ENCODE measurements around the gene RAP1GAP. TPM values are rescaled to one million over a fixed set of nuclear protein-coding genes. Genes with fewer than 3 reads are reported as not detected.

The RAP1GAP gene
- total RNA-seq, 1 experiment from 2014 or later: 13.4 TPM

DNA sequence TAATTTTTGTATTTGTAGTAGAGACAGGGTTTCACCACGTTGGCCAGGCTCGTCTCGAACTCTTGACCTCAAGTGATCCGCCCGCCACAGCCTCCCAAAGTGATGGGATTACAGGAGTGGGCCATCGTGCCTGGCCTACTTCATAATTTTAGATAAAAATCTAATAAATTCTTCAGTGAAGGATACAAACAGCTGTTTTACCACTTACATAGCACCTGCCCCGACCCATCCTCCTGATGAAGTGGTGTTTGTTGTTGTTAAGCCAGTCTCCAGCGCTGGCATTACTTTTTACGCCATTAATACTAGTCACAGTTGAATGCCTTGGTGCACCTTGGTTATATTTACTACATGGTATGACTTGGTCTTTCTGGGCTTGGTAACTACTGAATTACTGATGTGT lies 12.3 kb upstream of the RAP1GAP start:
- Histone ChIP-seq H3K4me3 (replicated peaks in 1 of 2; ENCODE audit: low read depth in 1 of 2, low read length in 2 of 2) (no peak overlapping the region), H4K20me1 (ENCODE audit: insufficient read depth) (peaks cover 3% of the 10 kb centered on the region; the same call in 1 of the 2 replicates), H3K4me1 (ENCODE audit: control insufficient read depth in 1 of 2, insufficient read depth in 2 of 2, low read length in 2 of 2) (no peaks in the 10 kb centered on the region), H3K27ac (ENCODE audit: low read depth, low read length) (no peak overlapping the region), H2AFZ (ENCODE audit: low read depth, low read length, poor library complexity, severe bottlenecking) (no peak overlapping the region), H3K9me2 (ENCODE audit: insufficient read depth) (no peaks in the 10 kb centered on the region), H3K36me3 (ENCODE audit: control insufficient read depth in 1 of 2, insufficient read depth in 2 of 2, low read length in 2 of 2) (peaks cover 3 to 6% of the 10 kb centered on the region in 2 experiments; a peak in 2 of 4 replicates), H3K79me2 (ENCODE audit: insufficient read depth, low read length) (no peaks in the 10 kb centered on the region), H3K27me3 (ENCODE audit: insufficient read depth, low read length) (no peaks in the 10 kb centered on the region), H3K4me2 (ENCODE audit: low read length) (no peak overlapping the region), H3K9ac (ENCODE audit: low read length) (no peak overlapping the region), H3K9me3 (ENCODE audit: control insufficient read depth in 1 of 2, insufficient read depth in 1 of 2, low read depth in 1 of 2, low read length in 2 of 2) (no peaks in the 10 kb centered on the region)
- BruUV-seq (replicated peaks): no TSS peak
- no peak for DNase-seq (ENCODE audit: low read depth, low spot score)
- ChIA-PET POLR2A (no interaction called here), RAD21 (ENCODE audit: low non-redundant PET in 1 of 2, low total read pairs in 2 of 2, uncharacterized antibody in 2 of 2, unreplicated experiment in 2 of 2) (no interaction called here), CTCF (no interaction called here)
- intact Hi-C loops (cut with micrococcal nuclease): no loop called here
- ATAC-seq: no peak
- TF ChIP-seq YY1 (IDR thresholded peaks at IDR 0.05; ENCODE audit: extremely low read depth, insufficient replicate concordance, low read depth, low read length) (no peak), RAD21 (IDR thresholded peaks at IDR 0.05; ENCODE audit: low read depth) (no peak), EGR1 (IDR thresholded peaks at IDR 0.05; ENCODE audit: low read depth) (no peak), POLR2AphosphoS5 (IDR thresholded peaks at IDR 0.05; ENCODE audit: low read depth, low read length) (no peak), SP1 (IDR thresholded peaks at IDR 0.05; ENCODE audit: low read depth) (no peak), POLR2A (IDR thresholded peaks at IDR 0.05; ENCODE audit: borderline replicate concordance, extremely low read depth, insufficient read depth, insufficient read length) (no peak), CBX3 (IDR thresholded peaks at IDR 0.05; ENCODE audit: low read depth) (no peak), ELF1 (IDR thresholded peaks at IDR 0.05; ENCODE audit: borderline replicate concordance, low read depth) (no peak), SRF (IDR thresholded peaks at IDR 0.05; ENCODE audit: low read depth) (no peak), JUND (IDR thresholded peaks at IDR 0.05) (no peak), TCF7L2 (IDR thresholded peaks at IDR 0.05; ENCODE audit: borderline replicate concordance, extremely low read depth, insufficient read depth, insufficient read length) (no peak), EZH2phosphoT487 (IDR thresholded peaks at IDR 0.05; ENCODE audit: borderline replicate concordance) (no peak), CEBPB (IDR thresholded peaks at IDR 0.05; ENCODE audit: low read depth) (no peak), ZNF274 (IDR thresholded peaks at IDR 0.05; ENCODE audit: low read depth, low read length) (no peak)
- TF ChIP-seq, protein P1, sequence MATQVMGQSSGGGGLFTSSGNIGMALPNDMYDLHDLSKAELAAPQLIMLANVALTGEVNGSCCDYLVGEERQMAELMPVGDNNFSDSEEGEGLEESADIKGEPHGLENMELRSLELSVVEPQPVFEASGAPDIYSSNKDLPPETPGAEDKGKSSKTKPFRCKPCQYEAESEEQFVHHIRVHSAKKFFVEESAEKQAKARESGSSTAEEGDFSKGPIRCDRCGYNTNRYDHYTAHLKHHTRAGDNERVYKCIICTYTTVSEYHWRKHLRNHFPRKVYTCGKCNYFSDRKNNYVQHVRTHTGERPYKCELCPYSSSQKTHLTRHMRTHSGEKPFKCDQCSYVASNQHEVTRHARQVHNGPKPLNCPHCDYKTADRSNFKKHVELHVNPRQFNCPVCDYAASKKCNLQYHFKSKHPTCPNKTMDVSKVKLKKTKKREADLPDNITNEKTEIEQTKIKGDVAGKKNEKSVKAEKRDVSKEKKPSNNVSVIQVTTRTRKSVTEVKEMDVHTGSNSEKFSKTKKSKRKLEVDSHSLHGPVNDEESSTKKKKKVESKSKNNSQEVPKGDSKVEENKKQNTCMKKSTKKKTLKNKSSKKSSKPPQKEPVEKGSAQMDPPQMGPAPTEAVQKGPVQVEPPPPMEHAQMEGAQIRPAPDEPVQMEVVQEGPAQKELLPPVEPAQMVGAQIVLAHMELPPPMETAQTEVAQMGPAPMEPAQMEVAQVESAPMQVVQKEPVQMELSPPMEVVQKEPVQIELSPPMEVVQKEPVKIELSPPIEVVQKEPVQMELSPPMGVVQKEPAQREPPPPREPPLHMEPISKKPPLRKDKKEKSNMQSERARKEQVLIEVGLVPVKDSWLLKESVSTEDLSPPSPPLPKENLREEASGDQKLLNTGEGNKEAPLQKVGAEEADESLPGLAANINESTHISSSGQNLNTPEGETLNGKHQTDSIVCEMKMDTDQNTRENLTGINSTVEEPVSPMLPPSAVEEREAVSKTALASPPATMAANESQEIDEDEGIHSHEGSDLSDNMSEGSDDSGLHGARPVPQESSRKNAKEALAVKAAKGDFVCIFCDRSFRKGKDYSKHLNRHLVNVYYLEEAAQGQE (IDR thresholded peaks at IDR 0.05; ENCODE audit: low read depth): no peak
- TF ChIP-seq, protein P2, sequence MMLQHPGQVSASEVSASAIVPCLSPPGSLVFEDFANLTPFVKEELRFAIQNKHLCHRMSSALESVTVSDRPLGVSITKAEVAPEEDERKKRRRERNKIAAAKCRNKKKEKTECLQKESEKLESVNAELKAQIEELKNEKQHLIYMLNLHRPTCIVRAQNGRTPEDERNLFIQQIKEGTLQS (IDR thresholded peaks at IDR 0.05): no peak
- TF ChIP-seq, protein P3, sequence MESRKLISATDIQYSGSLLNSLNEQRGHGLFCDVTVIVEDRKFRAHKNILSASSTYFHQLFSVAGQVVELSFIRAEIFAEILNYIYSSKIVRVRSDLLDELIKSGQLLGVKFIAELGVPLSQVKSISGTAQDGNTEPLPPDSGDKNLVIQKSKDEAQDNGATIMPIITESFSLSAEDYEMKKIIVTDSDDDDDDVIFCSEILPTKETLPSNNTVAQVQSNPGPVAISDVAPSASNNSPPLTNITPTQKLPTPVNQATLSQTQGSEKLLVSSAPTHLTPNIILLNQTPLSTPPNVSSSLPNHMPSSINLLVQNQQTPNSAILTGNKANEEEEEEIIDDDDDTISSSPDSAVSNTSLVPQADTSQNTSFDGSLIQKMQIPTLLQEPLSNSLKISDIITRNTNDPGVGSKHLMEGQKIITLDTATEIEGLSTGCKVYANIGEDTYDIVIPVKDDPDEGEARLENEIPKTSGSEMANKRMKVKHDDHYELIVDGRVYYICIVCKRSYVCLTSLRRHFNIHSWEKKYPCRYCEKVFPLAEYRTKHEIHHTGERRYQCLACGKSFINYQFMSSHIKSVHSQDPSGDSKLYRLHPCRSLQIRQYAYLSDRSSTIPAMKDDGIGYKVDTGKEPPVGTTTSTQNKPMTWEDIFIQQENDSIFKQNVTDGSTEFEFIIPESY (IDR thresholded peaks at IDR 0.05; ENCODE audit: extremely low read depth, insufficient replicate concordance, low read length): no peak
- TF ChIP-seq, protein P4, sequence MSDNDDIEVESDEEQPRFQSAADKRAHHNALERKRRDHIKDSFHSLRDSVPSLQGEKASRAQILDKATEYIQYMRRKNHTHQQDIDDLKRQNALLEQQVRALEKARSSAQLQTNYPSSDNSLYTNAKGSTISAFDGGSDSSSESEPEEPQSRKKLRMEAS (IDR thresholded peaks at IDR 0.05): no peak

All from HCT116 (cell line).